ENCODE results near the gene PCSK1N.

DNA sequence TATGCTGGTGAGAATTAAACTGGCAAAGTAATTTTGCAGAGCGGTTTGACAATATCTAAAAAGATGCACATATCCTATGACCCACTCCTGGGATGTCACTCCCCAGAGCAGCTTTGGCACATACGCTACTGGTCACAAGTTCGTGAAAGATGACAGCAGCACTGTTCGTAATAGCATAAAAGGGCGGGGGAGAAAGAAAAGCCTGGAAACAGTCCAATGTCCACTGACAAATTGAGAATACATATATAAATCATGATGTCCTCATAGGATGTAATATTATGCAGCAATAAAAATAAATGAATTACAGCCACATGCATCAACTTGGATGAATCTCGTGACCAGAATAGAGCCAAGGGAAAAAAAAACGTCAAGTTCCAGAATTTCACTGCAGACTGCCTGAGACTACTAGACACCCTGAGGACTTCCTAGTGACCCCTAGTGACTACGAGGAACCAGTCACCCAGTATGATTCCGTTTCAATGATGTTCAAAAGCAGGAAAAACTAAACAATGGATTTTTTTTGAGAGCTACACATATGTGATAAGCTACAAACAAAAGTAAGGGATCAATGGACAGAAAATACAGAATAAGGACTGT, 1.8 kb downstream of the PCSK1N start:
- no peak for TF ChIP-seq CTCF (IDR thresholded peaks at IDR 0.05; ENCODE audit: extremely low read depth in 1 of 2, insufficient read depth in 1 of 2, low read depth in 1 of 2, low read length in 2 of 2)
- TF ChIP-seq POLR2A (IDR thresholded peaks at IDR 0.05; ENCODE audit: low read depth, low read length), result no peak
- TF ChIP-seq POLR2AphosphoS5 (IDR thresholded peaks at IDR 0.05; ENCODE audit: insufficient read depth, low read depth, low read length), result no peak
- TF ChIP-seq EZH2 (IDR thresholded peaks at IDR 0.05; ENCODE audit: borderline replicate concordance, low read depth, low read length, severe bottlenecking), result no peak
- TF ChIP-seq, protein P1, sequence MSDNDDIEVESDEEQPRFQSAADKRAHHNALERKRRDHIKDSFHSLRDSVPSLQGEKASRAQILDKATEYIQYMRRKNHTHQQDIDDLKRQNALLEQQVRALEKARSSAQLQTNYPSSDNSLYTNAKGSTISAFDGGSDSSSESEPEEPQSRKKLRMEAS (IDR thresholded peaks at IDR 0.05; ENCODE audit: insufficient read depth, insufficient read length), result no peak
- no peak for TF ChIP-seq JUN (IDR thresholded peaks at IDR 0.05; ENCODE audit: borderline replicate concordance, insufficient read depth, insufficient read length, low read depth)
- TF ChIP-seq FOS (IDR thresholded peaks at IDR 0.05; ENCODE audit: borderline replicate concordance, insufficient read depth, low read length), result no peak
- no peak for TF ChIP-seq MYC (IDR thresholded peaks at IDR 0.05; ENCODE audit: low read depth, low read length)
- no peak for TF ChIP-seq GATA2 (IDR thresholded peaks at IDR 0.05; ENCODE audit: insufficient read depth, insufficient read length, low read depth, low read length)

Measured in endothelial cell of umbilical vein (primary cell).